DMS 273 (cell line): Measurements from ENCODE around the gene POM121L12.

Experiments used
- DNase-seq: peaks from one replicate; lab custom pipeline; 2025; ENCODE audit not compliant: unreplicated experiment; lab: John Stamatoyannopoulos, UW

POM121L12 gene

DNA sequence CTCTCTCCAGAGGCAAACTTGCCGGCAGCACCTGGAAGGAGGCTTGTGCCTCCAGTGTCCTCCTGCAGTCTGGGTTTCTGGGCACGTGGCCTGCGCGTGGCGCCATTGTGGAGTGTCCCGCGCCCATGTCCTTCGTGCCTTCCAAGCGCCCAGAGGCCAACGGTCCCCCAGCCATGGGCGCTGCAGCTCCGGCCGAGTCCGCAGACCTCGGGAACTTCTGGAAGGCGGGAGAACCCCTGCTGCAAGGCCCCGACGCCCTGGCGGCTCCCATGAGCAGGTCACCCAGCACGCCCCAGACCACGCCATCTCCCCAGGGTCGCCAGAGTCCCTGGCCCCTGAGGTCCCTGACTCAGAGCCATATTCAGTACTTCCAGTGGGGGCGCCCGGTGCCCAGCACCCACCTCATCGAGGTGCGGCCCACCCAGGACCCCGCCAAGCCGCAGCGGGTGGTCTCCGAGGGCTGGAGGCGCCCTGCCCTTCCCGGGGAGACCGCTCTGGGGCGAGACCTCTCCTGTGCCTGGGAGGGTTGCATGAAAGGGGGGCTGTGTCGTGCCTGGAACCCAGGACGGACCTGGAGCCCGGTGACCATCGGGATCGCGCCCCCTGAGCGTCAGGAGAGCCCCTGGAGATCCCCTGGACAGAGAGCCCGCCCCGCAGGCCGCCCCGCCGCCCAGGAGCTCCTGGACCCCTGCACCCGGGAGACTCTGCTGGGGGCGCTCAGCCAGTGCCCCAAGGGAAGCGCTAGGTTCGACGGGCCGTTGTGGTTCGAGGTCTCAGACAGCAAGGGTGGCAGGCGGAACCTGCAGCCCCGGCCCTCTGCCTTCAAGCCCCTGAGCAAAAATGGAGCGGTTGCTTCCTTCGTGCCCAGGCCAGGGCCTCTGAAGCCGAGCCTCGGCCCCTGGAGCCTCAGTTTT, at the start of gene POM121L12:
Gene POM121L12 (plus strand): TSS at position 135 of the 914 bp plus-strand sequence. CDS start 39 bp downstream, at position 174.
- DNase-seq, result no peak

DNA sequence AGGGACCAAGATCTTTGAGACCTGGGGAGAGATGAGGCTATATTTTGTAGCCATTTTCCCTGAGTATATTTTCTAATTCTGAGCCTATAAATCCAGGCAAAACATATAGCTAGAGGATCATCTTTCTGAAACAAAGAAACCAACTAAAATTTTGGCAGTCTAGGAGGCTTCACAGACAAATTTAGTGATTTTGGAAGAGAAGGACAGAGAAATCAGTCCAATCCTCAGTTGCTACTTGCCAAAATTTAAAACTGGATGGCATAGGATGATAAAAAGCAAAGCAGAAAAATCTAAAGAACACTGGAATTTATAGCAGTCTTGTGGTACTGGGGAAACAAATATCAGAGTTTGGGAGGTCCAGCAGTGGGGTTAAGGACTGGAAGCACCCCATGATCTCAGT, 43.4 kb upstream of the POM121L12 start:
- DNase-seq, result no peak

DNA sequence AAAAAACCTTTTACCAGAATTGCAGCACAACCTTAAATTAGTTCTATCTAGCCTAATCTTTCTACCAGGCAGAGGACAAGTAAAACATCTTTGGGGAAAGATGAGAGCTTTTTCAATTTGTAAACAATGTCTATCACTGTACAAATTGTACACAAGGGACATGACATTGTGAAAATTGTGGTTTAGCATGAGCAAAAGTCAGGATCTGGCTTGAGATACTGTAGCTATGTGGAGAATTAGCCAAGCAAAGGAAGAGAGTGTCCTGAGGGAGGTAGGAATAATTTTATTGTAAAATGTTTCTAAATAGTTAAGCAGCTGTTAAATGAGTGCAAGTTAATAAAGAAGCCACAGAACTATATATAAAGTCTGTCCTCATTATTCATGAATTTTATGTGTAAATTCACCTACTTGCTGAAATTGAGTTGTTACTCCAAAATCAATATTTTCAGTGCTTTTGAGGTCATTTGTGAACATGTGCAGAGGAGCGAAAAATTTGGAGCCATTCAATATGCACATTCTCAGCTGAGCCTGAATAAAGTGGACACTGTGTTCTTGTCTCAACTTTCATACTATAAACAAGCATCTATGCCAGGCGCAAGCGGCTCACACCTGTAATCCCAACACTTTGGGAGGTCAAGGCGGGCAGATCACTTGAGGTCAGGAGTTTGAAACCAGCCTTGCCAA, 42.8 kb upstream of the POM121L12 start:
- no peak for DNase-seq

GRCh38 chr7:52995676-52996075, 39.8 kb upstream of the POM121L12 start:
- DNase-seq, result no peak

GRCh38 chr7:53001221-53001620, 34.2 kb upstream of the POM121L12 start:
- no peak for DNase-seq

DNA sequence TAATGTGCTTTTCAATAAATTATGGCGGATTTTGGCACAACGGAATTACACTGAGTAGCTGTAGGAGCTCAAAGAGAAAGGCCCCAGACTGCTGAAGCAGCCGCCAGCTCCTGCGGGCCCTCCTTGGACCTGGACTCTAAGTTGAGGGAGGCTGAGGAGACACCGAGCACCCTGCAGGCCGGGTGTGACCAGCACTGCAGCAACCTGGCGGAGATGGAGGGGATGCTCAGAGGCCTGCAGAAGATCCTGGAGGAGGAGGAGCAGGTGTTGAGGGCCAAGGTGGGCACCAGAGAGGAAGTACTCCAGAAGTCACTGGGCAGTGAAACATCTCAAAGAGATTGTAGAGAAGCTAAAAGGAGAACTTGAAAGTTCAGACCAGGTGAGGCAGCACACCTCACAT, 33.0 kb upstream of the POM121L12 start:
- no peak for DNase-seq

- no peak for DNase-seq
These were observed 31.6 kb upstream of the POM121L12 start for GRCh38 chr7:53003653-53004445.

GRCh38 chr7:53013925-53014324, 21.5 kb upstream of the POM121L12 start:
- no peak for DNase-seq

DNA sequence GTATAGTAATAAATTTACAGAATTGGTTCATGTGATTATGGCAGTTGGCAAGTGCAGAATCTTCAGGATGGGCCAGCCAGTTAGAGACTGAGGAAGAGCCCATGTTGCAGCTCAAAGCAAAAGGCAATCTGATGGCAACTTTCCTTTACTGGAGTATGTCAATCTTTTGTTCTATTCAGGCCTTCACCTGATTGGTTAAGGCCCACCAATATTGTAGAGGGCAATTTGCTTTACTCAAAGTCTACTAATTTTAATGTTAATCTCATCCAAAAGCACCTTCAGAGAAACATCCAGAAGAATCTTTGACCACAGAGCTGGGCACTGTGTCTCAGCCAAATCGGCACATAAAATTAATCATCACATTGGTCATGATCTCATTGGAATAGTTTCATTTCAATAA, 20.0 kb upstream of the POM121L12 start:
- DNase-seq, result no peak

DNA sequence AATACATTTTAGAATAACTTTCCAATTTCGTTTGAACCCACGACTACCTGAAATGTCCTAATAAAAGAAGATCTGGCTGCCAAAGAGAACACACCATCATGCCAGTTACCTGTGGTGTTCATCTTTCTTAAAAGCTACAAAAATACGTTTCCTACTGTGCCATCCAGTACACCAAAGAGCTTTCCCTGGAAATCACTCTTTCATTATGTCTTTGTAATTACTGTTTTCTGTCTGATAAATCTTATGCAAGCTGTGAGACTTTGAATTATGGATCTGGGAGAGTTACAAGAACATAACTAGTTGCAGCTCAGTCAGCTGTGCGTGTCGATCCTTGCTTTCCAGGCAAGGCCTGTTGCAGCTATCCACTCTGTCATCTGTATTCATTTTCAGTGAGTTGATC, 12.5 kb upstream of the POM121L12 start:
- DNase-seq, result no peak

DNA sequence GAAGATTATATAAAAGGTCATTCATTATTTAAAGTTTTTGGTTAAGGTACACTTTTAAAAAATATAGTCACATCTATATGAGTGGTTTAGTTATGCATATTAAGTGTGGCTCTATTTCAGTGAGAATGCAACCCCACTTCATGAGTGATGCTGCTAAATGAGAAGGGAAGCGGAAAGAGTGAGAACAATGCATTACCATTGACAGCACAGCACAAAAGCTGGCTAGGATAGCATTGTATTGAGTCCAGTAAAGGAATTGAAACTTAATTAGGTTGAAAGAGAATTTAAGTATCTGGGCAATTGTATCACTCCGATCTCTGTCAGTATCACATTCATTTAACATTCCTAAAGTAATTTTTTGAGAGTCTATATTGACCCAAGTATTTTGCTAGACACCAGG, 13.2 kb downstream of the POM121L12 start:
- DNase-seq, result no peak

- no peak for DNase-seq
These were observed 15.0 kb downstream of the POM121L12 start for GRCh38 chr7:53050433-53050832.

DNA sequence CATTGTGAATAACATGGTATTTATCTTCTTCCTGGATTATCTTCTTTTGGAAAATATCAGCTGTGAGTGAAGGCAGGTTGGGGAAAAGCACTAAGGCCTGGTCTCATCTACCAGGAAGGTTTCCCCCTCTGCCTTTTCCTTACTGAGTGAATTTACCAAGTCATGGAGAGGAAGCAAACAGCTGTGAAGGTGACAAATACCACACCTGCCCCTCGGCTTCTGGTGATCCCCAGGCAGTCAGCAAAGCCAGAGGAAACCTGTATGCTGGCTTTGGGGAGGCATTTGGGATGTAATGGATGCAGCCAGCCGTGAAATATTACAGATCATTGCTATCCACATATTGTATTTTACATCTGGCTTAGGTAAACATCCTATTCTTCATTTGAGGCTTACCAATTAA, 24.2 kb downstream of the POM121L12 start:
- no peak for DNase-seq

- DNase-seq, result no peak
These were observed 24.6 kb downstream of the POM121L12 start for GRCh38 chr7:53060066-53060465.

GRCh38 chr7:53062796-53063195, 27.4 kb downstream of the POM121L12 start:
- no peak for DNase-seq

DNA sequence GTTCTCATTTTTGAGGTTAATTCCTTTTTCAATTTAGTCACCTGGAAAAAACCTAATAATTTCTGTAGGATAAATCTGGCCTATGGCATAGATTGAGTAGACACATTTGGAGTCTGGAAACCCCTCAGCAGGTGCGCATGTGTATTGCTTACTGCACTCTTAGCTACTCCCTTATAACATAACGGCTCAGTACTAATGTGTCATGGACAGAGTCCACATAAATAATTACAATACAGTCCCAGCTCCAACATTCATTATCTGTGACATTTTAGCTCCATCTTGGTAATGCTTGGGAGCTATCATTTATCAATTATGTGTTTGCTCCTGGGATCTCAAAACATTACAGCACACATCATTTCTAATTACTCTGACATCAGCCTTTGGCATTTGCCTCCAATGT, 33.2 kb downstream of the POM121L12 start:
- DNase-seq, result no peak

DNA sequence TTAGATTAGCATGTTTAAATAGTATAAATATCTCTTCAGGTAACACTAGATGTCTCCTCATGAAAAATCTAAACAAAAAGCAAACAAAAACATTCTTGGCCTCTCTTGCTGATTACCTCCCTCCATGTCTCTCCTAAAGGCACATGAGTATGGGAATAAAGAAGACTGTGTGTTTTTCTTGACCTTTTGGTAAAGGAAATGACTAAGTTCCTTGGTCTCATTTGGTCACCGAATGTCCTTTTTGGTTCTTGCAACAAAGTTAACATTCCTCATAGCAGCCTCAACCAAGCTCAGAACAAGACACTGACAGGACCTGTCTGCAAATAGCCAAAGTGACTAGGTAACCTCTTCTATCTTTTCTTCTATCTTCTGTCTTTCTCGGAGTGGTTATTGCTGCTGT, 35.5 kb downstream of the POM121L12 start:
- DNase-seq, result no peak
